Measurements from ENCODE around the gene METAP1D. TPM values are rescaled to one million over a fixed set of nuclear protein-coding genes. Genes with fewer than 3 reads are reported as not detected.

The METAP1D gene
- total RNA-seq (3.0 and 4.0 TPM in 2 replicates), polyA plus RNA-seq (7.3 and 12.0 TPM in 2 replicates)

DNA sequence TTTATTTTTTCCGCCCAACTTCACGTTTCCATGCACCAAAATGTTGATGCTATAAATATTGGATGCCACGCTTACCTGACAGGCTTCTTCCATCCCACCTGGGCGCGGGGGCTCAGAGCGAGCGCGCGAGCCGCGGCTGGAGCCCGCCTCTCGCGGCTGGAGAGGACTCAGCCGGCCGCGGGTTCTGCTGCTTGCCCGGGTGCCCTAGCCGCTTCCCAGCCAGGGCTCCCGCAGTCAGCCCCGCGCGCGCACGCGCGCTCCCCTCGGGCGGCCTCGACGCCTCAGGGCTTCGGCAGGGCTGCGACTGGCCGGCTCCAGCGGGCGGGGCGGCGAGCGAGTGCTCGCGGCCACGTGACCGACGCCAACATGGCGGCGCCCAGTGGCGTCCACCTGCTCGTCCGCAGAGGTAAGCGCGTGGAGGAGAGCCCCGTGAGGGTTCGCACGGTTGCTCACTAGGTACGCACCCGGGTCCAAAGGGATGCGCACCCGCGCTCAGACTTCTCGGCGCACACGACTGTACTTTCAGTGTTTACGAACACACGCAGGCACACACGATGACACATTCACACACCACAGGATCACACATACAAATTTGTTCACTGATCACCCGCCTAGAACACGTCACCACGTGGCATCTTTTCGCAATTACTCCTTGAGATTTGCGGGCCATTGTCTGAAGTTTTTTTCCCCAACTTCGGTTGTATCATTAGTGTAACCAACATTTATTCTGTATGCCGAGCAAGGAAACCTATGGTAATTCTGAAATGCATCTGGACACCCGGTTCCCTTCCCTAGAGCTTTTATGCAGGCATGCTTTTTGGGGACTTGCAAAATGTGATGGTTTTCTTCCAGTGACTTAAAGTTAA is at the start of gene METAP1D:
Gene METAP1D, plus strand, starts transcription at position 350 of the 866 bp plus-strand sequence. Its CDS starts 17 bp downstream, at position 367.
- TF ChIP-seq, protein P1, sequence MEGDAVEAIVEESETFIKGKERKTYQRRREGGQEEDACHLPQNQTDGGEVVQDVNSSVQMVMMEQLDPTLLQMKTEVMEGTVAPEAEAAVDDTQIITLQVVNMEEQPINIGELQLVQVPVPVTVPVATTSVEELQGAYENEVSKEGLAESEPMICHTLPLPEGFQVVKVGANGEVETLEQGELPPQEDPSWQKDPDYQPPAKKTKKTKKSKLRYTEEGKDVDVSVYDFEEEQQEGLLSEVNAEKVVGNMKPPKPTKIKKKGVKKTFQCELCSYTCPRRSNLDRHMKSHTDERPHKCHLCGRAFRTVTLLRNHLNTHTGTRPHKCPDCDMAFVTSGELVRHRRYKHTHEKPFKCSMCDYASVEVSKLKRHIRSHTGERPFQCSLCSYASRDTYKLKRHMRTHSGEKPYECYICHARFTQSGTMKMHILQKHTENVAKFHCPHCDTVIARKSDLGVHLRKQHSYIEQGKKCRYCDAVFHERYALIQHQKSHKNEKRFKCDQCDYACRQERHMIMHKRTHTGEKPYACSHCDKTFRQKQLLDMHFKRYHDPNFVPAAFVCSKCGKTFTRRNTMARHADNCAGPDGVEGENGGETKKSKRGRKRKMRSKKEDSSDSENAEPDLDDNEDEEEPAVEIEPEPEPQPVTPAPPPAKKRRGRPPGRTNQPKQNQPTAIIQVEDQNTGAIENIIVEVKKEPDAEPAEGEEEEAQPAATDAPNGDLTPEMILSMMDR (IDR thresholded peaks at IDR 0.05; ENCODE audit: low read depth, low read length): no peak
- DNase-seq (ENCODE audit: low read depth in 1 of 2, low spot score in 1 of 2): peak; percentile 94 to 95
- H3K27ac ChIP-seq: no peak within 1 kb of the TSS

DNA sequence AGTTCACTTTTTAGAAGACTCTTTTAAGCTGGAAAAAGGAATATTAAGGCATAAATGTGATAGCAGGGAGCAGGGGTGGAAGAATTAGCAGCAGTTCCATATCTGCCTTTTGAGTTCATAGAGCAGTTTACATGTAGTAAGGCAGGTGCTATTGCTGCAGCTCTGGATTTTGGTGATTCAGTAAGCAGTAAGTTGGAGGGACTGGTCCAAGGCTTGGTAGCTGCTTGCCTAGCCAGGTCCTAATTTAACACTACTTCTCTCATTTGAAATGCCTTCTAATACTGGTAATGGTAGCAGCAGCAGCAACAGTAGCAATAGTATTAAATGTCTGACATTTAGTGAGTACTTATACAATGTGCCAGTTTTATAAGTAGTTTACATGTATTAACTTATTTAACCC is 47.5 kb upstream of the METAP1D start:
- H3K9me3 ChIP-seq (ENCODE audit: low read depth): no peaks in the 10 kb centered on the region
- H3K4me1 ChIP-seq (ENCODE audit: low read depth): no peaks in the 10 kb centered on the region
- H3K27me3 ChIP-seq: no peaks in the 10 kb centered on the region
- H3K36me3 ChIP-seq: no peaks in the 10 kb centered on the region
- H3K4me3 ChIP-seq: no peak overlapping the region
- H3K27ac ChIP-seq: no peak overlapping the region
- TF ChIP-seq, protein P1 (IDR thresholded peaks at IDR 0.05; ENCODE audit: low read depth, low read length): no peak
- DNase-seq (ENCODE audit: low read depth in 1 of 2, low spot score in 1 of 2): no peak

More for the DNA sequence above, at the start of gene METAP1D:
- no peaks in the 10 kb centered on the region for H3K4me1 ChIP-seq (ENCODE audit: low read depth)
- peaks cover 44% of the 10 kb centered on the region for H3K27me3 ChIP-seq
- H3K36me3 ChIP-seq: no peaks in the 10 kb centered on the region
- H3K4me3 ChIP-seq: peak within 1 kb of the TSS; percentile 51
- H3K9me3 ChIP-seq (ENCODE audit: low read depth): no peaks in the 10 kb centered on the region

DNA sequence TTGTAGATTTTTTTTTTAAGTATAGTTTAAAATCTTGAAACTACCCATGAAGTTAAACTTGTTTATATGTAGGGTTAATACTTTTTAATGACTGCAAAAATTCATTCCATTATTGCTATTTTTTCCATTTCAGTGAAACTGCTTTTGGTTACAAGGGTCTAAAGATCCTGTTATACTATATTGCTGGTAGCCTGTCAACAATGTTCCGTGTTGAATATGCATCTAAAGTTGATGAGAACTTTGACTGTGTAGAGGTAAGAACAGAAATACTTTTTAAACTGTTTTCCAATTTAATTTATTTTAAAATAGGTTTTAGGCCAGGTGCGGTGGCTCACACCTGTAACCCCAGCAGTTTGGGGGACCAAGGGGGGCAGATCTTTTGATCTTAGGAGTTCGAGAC is 47.0 kb upstream of the METAP1D start:
- H3K4me1 ChIP-seq (ENCODE audit: low read depth): no peaks in the 10 kb centered on the region
- TF ChIP-seq, protein P1 (IDR thresholded peaks at IDR 0.05; ENCODE audit: low read depth, low read length): no peak
- H3K4me3 ChIP-seq: no peak overlapping the region
- H3K9me3 ChIP-seq (ENCODE audit: low read depth): no peaks in the 10 kb centered on the region
- no peaks in the 10 kb centered on the region for H3K36me3 ChIP-seq
- H3K27ac ChIP-seq: no peak overlapping the region
- no peak for DNase-seq (ENCODE audit: low read depth in 1 of 2, low spot score in 1 of 2)
- no peaks in the 10 kb centered on the region for H3K27me3 ChIP-seq

DNA sequence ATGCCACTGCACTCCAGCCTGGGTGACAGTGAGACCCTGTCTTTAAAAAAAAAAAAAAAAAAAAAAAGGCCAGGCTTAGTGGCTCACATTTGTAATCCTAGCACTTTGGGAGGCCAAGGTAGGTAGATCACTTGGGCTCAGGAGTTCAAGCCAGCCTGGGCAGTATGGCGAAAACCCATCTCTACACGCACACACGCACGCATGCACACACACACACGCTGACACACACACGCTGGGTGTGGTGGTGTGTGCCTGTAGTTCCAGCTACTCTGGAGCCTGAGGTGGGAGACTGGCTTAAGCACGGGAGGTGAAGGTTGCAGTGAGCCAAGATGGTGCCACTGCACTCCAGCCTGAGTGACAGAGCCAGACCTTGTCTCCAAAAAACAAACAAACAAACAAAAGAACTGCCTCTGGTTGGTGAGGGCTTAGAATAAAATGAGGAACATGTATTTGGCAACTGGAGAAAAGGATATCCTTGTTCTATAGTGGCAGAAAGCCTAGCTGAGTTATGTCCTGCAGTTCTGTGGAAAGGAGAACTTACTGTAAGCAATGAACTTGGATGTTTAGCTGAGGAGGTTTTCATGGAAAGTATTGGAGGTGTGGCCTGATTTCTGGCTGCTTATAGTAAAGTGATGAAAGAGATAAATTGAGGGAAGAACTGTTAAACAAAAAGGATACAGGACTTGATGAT is 43.5 kb upstream of the METAP1D start:
- H3K9me3 ChIP-seq (ENCODE audit: low read depth): no peaks in the 10 kb centered on the region
- TF ChIP-seq, protein P1 (IDR thresholded peaks at IDR 0.05; ENCODE audit: low read depth, low read length): no peak
- H3K36me3 ChIP-seq: no peaks in the 10 kb centered on the region
- no peaks in the 10 kb centered on the region for H3K4me1 ChIP-seq (ENCODE audit: low read depth)
- H3K27me3 ChIP-seq: no peaks in the 10 kb centered on the region
- no peak for DNase-seq (ENCODE audit: low read depth in 1 of 2, low spot score in 1 of 2)
- no peak overlapping the region for H3K27ac ChIP-seq
- H3K4me3 ChIP-seq: no peak overlapping the region

DNA sequence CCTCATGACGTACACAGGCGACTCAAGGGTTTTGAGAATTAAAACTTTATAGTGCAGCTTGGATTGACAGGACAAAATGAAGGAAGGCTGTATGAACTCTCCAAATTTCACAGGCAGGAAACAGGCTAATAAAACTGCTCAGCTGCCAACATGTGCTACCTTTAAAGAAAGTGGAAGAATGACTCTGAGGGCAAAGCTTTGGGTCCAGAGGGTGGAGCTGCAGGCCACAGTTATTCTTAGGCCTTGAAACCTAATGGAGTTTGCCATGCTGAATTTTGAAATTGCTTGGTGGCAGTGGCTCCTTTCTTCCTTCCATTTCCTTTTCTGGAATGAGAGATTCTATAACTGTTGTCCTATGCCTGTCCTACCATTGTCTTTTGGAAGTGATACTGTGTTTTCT is 42.7 kb upstream of the METAP1D start:
- Histone ChIP-seq H3K4me3 (no peak overlapping the region), H3K9me3 (ENCODE audit: low read depth) (no peaks in the 10 kb centered on the region), H3K4me1 (ENCODE audit: low read depth) (no peaks in the 10 kb centered on the region), H3K27ac (no peak overlapping the region), H3K36me3 (no peaks in the 10 kb centered on the region), H3K27me3 (no peaks in the 10 kb centered on the region)
- DNase-seq (ENCODE audit: low read depth in 1 of 2, low spot score in 1 of 2): peak; percentile 3 to 38
- TF ChIP-seq, protein P1 (IDR thresholded peaks at IDR 0.05; ENCODE audit: low read depth, low read length): peak; percentile 5
